Activated T-cell treated with anti-CD3 and anti-CD28 coated beads for 1 hour (primary cell): ENCODE data around the gene DPP8.
"Not testable (repeated sequence)": the region's sequence is repeated elsewhere in the genome, so short reads cannot be mapped to it uniquely, and the experiment has no call there.

ENCODE experiments used
- DNase-seq: peaks from one replicate; pipeline ENCODE4 v3.0.0-alpha.2; 2020; ENCODE audit warnings: low read depth

The DPP8 gene

DNA sequence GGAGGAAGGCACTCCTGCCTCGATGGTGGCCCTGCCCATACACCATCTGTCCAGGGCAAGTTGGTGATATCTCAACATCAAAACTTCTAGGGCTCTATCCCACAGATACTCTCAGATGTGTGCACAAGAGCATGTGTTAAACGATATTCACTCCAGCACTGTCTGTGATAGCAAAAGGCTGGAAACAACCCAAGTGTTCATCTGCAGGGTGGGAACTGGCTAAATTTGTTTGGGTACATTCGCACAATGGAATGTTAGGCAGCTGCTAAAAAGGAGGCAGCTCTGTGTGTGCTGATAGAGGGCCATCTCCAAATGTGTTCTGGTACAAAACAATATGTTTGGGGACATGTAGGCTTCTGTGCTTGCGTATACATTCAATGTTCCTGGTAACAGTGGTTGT lies 114.5 kb downstream of the DPP8 start:
- no peak for DNase-seq

DNA sequence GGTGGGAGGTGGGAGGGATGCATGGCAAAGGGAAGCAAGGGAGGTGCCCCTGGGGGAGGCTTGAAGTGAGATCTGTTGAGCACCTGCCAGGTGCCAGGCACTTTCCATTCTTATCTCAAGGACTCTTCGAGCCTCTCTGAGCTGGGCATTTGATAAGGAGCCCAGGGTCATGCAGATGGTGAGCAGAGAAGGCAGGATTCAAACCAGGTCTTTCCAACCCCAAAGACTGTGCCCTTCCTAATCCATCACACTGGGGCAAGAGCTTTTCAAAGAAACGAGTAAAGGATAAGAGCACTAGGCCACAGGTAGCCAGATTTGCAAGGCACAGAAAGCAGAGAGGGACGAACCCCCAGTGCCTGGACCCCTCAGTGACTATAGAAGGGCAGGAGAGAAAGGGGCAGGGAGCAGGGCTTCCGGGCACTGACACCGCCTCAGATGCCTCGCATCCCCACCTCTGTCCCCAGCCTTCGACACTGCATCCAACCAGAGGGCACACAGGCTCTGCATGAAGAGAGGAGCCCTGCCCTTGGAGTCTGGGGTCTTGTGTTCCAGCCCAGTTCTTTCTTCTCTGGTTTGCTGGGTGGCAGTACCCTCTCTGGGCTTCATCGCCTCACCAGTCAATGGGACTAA lies 115.8 kb downstream of the DPP8 start:
- no peak for DNase-seq

DNA sequence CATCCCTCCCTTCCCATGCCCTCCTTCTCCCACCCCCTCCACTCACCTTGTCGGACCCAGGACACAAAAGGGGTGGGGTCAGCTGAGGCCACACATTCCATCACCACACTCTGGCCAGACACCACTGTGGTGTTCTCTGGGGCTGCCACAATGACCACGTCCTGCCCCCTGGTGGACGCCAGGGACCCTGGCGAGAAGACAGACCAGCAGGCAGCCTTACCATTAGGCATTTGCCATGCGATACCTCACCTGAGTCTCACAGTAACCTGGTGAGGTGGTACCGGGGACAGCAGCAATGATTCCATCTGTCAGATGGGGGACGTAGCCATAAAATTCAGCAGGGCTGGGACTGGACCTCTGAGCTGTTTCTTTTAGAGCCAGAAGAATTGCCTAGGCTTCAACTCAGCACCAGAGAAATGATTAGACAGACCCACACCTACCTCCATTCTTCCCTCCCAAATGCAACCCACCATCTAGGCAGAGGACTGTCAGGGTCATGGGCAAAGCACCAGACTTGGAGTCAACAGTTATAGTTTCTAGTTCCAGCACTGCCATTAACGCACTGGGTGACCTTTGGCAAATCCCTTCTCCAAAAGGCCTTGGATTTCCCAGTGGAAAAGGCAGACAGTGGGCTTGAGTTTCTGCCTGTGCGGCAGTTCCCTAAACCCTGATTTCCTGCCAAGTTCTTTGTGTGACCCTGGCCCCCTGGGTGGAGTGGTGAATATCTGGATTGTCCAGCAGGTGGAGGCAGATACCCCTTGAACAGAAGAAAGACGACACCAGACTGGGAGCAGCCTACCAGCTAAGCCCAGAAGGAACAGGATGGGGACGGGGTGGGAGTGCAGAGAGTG lies 116.5 kb downstream of the DPP8 start:
- DNase-seq, result peak; percentile 25

- DNase-seq, result no peak
These were observed 117.5 kb downstream of the DPP8 start for GRCh38 chr15:65399997-65400396.

GRCh38 chr15:65399001-65399706 lies 118.3 kb downstream of the DPP8 start:
- no peak for DNase-seq

DNA sequence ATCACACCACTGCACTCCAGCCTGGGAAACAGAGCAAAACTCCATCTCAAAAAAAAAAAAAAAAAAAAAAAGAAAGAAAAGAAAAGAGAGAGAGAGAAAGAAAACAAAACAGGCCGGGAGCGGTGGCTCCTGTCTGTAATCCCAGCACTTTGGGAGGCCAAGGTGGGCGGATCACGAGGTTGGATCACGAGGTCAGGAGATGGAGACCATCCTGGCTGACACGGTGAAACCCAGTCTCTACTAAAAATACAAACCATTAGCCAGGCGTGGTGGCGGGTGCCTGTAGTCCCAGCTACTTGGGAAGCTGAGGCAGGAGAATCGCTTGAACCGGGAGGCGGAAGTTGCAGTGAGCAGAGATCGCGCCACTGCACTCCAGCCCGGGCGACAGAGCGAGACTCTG lies 119.0 kb downstream of the DPP8 start:
- DNase-seq, result not testable (repeated sequence)

DNA sequence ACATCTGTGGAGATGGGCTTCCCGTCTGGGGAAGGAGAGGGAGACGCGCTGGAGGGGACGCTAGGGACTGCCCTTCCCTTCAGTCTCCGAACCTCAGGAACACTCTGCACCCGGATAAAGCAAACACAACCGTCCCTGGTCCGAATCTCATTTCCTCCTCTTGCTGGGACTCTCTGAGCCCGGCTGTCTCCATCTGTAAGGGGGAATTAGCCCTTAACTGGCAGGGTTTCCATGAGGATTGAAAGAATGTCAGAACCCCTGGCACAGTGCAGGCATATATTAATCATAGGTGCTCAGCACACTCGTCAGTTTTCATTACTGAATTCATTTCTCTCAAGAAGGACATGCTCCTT lies 120.5 kb downstream of the DPP8 start:
- no peak for DNase-seq

DNA sequence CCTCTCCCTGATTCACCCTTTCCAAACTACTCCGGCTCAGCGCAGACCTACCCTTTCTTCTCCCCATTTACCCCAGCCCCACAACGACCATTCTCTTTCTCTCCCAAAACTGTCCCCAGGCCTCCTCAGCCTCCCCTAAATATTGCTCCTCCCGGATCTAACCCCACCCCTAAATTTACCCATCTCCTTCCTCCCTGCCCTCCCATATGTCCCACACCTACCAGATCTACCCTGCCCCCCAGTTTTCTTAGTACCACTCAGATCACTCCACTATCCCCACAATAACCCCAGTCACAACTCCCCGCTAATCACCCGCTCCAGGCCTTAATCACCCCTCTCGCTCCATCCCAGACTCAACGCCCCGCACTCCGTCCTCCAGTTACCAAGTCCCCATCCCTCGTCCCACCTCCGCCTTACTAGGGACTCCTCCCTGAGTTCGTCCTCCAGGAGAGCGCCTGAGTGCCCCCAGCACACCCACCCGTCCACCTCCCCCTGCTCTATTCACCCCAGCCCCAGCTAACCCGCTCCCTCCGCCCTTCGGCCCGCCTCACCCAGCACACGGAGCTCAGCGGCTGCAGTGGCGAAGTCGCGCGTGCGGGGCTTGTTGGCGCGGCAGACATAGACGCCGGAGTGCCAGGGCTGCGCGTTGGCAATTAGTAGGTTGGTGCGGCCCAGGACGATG lies 121.1 kb downstream of the DPP8 start:
- DNase-seq, result no peak

GRCh38 chr15:65395567-65396202 lies 121.8 kb downstream of the DPP8 start:
- no peak for DNase-seq

DNA sequence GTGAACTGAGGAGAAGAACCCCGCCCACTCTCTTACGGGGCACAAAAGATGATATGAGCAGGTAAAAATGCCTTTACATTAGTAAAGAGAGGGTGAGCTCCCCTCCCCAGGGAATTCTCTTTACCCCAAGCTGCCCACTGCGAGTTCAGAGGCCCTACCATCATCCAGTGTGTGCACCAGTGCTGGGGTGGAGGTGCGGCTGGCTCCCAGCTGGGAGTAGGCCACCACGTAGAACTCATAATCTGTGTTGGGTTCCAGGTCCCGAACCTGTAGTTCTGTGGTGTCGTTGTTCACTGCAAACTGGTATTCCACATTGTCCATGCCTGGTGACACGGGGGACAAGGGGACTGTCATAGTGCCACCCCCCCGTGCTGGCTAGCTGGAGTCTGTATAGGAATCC lies 122.6 kb downstream of the DPP8 start:
- DNase-seq, result no peak

DNA sequence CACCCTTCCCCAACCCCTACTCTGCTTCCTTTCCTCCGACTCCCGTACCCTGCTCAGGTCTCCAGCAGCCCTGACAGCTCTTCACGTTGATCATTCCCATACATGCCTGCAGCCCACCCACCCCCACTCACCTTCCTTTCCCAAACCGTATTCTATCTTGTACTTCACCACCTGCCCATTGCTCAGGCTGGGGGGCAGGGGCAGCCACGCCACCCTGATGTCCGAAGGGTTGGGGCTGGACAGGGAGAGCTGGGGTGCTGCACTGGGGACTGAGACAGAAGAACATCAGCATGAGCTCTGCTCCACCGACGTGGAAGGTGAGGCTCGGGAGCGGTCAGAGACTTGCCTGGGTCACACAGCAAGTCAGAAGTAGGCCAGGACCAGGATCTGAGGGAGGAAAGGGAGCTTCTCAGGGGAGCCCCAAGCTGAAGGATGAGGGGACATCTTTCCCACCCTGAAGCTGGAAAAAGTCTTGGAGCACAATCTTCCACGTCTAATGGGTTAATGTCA lies 123.2 kb downstream of the DPP8 start:
- no peak for DNase-seq

DNA sequence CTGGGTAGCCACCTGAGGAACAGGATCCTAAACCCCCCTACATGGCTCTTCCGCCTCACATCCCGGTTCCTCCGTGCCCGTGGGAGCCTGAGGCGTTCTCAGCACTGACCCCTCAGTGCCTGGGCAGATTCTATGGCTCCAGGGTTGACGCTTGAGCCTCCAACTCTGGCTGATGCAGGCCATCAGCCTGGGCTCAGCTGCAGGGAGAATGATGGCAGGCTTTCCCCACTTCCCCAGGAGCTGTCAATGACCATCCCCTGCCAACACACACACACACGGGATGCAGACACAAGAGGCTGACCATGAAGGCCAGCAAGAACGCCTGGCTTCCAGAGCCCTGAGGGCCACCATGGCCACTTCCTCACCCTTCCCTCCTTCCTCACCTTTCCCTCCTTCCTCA lies 123.9 kb downstream of the DPP8 start:
- DNase-seq, result no peak

GRCh38 chr15:65393091-65393490 lies 124.4 kb downstream of the DPP8 start:
- no peak for DNase-seq
